ENCODE results near the gene OR6T1. TPM values are rescaled to one million over a fixed set of nuclear protein-coding genes. Genes with fewer than 3 reads are reported as not detected.

The OR6T1 gene
- total RNA-seq, 1 donor from 2014 or later, result not detected

DNA sequence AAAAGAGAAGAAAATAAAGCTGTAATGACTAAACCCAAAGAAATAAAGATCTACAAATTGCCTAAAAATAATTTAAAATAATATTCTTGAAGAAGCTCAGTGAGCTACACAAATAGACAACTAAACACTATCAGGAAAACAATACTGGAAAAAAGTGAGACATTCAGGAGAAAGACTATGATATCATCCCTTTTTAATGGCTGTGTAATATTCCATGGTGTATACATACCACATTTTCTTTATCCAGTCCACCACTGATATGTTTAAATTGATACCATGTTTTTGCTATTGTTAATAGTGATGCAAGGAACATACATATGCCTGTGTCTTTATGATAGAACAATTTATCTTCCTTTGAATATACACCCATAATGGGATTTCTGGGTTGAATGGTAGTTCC is 13.1 kb upstream of the OR6T1 start:
- Mint-ChIP-seq H3K27me3 (ENCODE audit: low read depth) (peaks cover 17% of the 10 kb centered on the region), H3K27ac (ENCODE audit: unreplicated experiment) (no peak overlapping the region), H3K9me3 (peaks cover 14% of the 10 kb centered on the region), H3K36me3 (ENCODE audit: low read depth) (no peaks in the 10 kb centered on the region), H3K4me3 (no peak overlapping the region), H3K4me1 (no peaks in the 10 kb centered on the region)
- TF ChIP-seq, protein P1, sequence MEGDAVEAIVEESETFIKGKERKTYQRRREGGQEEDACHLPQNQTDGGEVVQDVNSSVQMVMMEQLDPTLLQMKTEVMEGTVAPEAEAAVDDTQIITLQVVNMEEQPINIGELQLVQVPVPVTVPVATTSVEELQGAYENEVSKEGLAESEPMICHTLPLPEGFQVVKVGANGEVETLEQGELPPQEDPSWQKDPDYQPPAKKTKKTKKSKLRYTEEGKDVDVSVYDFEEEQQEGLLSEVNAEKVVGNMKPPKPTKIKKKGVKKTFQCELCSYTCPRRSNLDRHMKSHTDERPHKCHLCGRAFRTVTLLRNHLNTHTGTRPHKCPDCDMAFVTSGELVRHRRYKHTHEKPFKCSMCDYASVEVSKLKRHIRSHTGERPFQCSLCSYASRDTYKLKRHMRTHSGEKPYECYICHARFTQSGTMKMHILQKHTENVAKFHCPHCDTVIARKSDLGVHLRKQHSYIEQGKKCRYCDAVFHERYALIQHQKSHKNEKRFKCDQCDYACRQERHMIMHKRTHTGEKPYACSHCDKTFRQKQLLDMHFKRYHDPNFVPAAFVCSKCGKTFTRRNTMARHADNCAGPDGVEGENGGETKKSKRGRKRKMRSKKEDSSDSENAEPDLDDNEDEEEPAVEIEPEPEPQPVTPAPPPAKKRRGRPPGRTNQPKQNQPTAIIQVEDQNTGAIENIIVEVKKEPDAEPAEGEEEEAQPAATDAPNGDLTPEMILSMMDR (conservative IDR thresholded peaks at IDR 0.05), result no peak
- DNase-seq (ENCODE audit: low read depth, low spot score), result no peak

DNA sequence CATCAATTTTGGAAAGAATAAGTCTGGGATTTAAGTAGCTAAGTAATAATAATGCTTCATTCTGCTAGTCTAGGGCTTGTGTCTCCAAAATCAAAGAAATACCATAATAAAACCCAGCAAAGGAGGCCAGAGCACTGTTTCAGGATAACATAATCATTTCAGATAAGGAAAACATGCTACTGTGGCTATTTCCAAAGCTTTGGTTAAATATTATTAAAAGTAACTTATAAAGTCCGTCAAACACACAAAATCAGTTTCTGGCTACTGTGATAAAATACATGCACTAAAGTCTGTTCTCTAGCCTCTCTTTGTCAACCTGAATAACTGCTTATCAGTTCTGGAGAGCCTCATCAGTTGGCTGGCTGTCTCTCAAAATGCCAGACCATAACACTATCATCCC is 1.5 kb upstream of the OR6T1 start:
- H3K4me1 Mint-ChIP-seq, result no peaks in the 10 kb centered on the region
- no peak overlapping the region for H3K4me3 Mint-ChIP-seq
- H3K36me3 Mint-ChIP-seq (ENCODE audit: low read depth), result no peaks in the 10 kb centered on the region
- H3K9me3 Mint-ChIP-seq, result no peaks in the 10 kb centered on the region
- no peak for DNase-seq (ENCODE audit: low read depth, low spot score)
- peaks cover 3% of the 10 kb centered on the region for H3K27me3 Mint-ChIP-seq (ENCODE audit: low read depth)
- TF ChIP-seq, protein P1 (conservative IDR thresholded peaks at IDR 0.05), result no peak
- H3K27ac Mint-ChIP-seq (ENCODE audit: unreplicated experiment), result no peak overlapping the region

DNA sequence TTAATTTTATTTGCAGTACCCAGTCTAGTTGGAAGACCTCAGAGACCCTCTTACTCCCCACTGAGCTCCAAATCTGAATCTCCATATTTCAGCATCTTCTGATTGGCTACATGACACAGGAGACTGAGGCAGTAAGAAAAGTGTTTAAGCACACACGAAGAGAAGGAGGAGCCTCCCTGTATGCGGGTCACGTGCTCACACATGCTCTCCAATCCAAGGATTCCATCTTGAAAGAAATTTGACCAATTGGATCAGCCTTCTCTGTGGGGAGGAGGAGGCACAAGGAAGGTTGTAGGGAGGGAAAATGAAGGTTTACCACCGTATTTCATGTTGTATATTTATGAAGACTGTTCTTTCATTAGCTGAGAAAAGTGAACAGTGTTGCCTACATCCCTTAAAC is 1.2 kb downstream of the OR6T1 start:
- no peaks in the 10 kb centered on the region for H3K4me1 Mint-ChIP-seq
- no peaks in the 10 kb centered on the region for H3K27me3 Mint-ChIP-seq (ENCODE audit: low read depth)
- H3K4me3 Mint-ChIP-seq, result no peak overlapping the region
- TF ChIP-seq, protein P1 (conservative IDR thresholded peaks at IDR 0.05), result no peak
- DNase-seq (ENCODE audit: low read depth, low spot score), result no peak
- H3K27ac Mint-ChIP-seq (ENCODE audit: unreplicated experiment), result no peak overlapping the region
- H3K36me3 Mint-ChIP-seq (ENCODE audit: low read depth), result no peaks in the 10 kb centered on the region
- H3K9me3 Mint-ChIP-seq, result no peaks in the 10 kb centered on the region

DNA sequence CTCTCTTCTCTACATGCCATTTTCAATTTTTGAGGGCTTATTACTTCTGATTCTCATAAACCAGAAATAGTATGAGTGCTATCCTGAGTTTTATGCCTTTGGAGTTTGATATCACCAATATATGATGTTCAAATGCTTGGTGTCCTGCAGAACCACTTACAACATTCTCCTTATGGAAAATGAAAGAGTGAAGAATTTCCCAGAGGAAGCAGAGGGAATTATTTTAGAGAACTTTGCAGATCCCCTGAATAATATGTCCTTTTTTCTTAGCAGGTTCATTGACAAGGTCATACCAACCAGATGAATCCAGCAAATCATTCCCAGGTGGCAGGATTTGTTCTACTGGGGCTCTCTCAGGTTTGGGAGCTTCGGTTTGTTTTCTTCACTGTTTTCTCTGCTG is 4.3 kb downstream of the OR6T1 start, which contains the start of gene OR4D5:
TSS of gene OR4D5 (plus strand) at position 301 of the 400 bp plus-strand sequence. CDS start at position 301, 0 bp downstream.
- no peak for DNase-seq (ENCODE audit: low read depth, low spot score)
- H3K4me3 Mint-ChIP-seq, result no peak within 1 kb of the TSS
- H3K9me3 Mint-ChIP-seq, result no peaks in the 10 kb centered on the region
- TF ChIP-seq, protein P1 (conservative IDR thresholded peaks at IDR 0.05), result no peak
- no peaks in the 10 kb centered on the region for H3K4me1 Mint-ChIP-seq
- no peaks in the 10 kb centered on the region for H3K27me3 Mint-ChIP-seq (ENCODE audit: low read depth)
- no peak within 1 kb of the TSS for H3K27ac Mint-ChIP-seq (ENCODE audit: unreplicated experiment)
- H3K36me3 Mint-ChIP-seq (ENCODE audit: low read depth), result no peaks in the 10 kb centered on the region

DNA sequence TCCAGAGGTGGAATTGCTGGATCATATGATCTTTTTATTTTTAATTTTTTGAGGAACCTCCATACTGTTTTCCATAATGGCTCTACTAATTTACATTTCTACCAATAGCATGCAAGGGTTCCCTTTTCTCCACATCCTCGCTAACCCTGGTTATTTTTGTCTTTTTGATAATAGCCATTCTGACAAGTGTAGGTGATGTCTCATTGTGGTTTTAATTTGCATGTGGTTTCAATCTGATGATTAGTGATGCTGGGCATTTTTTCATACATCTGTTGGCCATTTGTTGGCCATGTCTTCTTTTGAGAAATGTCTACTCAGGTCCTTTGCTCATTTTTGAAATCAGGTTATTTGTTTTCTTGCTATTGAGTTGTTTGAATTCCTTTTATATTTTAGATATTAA is 19.6 kb downstream of the OR6T1 start:
- H3K9me3 Mint-ChIP-seq, result no peaks in the 10 kb centered on the region
- no peaks in the 10 kb centered on the region for H3K4me1 Mint-ChIP-seq
- DNase-seq (ENCODE audit: low read depth, low spot score), result no peak
- H3K36me3 Mint-ChIP-seq (ENCODE audit: low read depth), result no peaks in the 10 kb centered on the region
- no peaks in the 10 kb centered on the region for H3K27me3 Mint-ChIP-seq (ENCODE audit: low read depth)
- no peak overlapping the region for H3K4me3 Mint-ChIP-seq
- TF ChIP-seq, protein P1 (conservative IDR thresholded peaks at IDR 0.05), result no peak
- H3K27ac Mint-ChIP-seq (ENCODE audit: unreplicated experiment), result no peak overlapping the region

DNA sequence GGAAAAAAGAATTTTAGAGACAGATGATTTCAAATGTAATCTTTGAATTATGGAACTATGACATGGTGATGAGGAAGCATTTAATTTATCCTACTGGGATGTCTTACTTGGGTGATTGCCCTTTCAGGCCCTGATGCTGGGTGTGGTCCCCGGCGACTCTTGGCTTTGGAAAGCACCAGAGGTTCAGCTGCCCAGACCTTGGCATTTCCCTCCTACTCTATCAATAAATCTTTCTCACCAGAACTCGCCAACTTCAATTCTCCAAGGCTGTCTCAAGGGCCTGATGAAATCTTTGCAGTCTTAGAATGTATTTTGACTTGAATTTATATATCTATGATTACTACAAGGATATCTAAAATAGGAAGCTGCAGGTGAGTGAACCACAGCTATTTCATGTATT is 22.7 kb downstream of the OR6T1 start:
- Mint-ChIP-seq H3K27ac (ENCODE audit: unreplicated experiment) (no peak overlapping the region), H3K36me3 (ENCODE audit: low read depth) (no peaks in the 10 kb centered on the region), H3K27me3 (ENCODE audit: low read depth) (peaks cover under 1% of the 10 kb centered on the region), H3K9me3 (no peaks in the 10 kb centered on the region), H3K4me3 (no peak overlapping the region), H3K4me1 (no peaks in the 10 kb centered on the region)
- TF ChIP-seq, protein P1 (conservative IDR thresholded peaks at IDR 0.05), result no peak
- no peak for DNase-seq (ENCODE audit: low read depth, low spot score)

All from neural crest cell (in vitro differentiated cells).